Right lobe of liver (tissue), 4 donors: ENCODE data around the gene AGTPBP1.
"Not testable (repeated sequence)": the region's sequence is repeated elsewhere in the genome, so short reads cannot be mapped to it uniquely, and the experiment has no call there.

Experiments
- CTCF ChIP-seq, 4 donors: fragments of 200-600 bp in 3 of 4; fragments of 450-650 bp in 1 of 4; IDR thresholded peaks; one replicate each; pipeline versions ENCODE4 v1.5.1 to v1.8.0; 2016 to 2022; ENCODE audit warnings: antibody characterized with exemption in 4 of 4, mild to moderate bottlenecking in 2 of 4
- POLR2A ChIP-seq: fragments of 450-650 bp; IDR thresholded peaks from one replicate; pipeline ENCODE4 v1.6.1; 2017; ENCODE audit warnings: antibody characterized with exemption, mild to moderate bottlenecking
- donor health status: DM: no; HTN: no; CAD: no.
- donor health status: DM: no; HTN: no; CAD: no.
- donor health status: DM: no; HTN: yes; CAD: no.

GRCh38 chr9:85572917-85573316 lies 168.8 kb downstream of the AGTPBP1 start:
- TF ChIP-seq CTCF (IDR thresholded peaks at IDR 0.05); POLR2A: not testable (repeated sequence)
